ENCODE results near the gene NRP1. TPM values are rescaled to one million over a fixed set of nuclear protein-coding genes. Genes with fewer than 3 reads are reported as not detected.
"Not testable (repeated sequence)": the region's sequence is repeated elsewhere in the genome, so short reads cannot be mapped to it uniquely, and the experiment has no call there.

NRP1 gene
- total RNA-seq = 14.5 and 16.1 TPM in 2 replicates
- long read RNA-seq, partial matches to known transcripts = 7 of 13 reads
- long read RNA-seq, other reads (novel, unspliced or antisense) = 2 of 13 reads

DNA sequence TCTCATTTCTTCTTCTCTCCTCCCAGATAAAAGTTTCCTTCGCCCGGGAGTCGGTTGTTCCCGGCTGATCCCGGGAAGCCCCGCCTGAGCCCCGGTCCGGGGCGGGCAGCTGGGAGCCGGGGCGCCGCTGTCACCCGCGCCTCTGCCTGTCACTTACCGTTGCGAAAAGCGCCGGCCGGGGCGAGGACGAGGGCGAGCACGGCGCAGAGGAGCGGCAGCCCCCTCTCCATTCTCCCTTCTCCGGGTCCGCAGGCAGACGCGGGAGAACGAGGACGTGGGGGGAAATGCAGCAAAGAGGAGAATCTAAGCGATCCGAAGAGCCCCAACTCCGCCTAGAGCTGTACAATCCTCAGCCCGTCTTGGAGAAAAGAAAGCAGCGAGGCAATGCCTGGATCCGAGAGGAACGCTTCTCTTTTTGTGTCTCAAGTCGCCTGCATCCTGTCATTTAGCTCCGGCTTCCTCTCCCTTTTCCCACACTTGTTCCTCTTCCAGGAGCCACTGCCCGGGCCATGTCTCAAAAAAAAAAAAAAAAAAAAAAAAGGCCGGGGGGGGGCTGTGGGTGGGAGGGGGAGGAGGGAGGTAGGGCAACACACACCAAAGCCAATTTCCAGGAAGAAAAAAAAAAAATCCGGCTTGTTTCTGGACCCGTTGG, at the start of gene NRP1:
Gene NRP1, minus strand, starts transcription at position 515 of the 652 bp plus-strand sequence. Its CDS starts 285 bp downstream, at position 230.
- peaks cover 3% of the 10 kb centered on the region for H3K36me3 Mint-ChIP-seq (ENCODE audit: low read depth)
- no peaks in the 10 kb centered on the region for H3K9me3 Mint-ChIP-seq
- H3K4me3 Mint-ChIP-seq = peak within 1 kb of the TSS; percentile 90
- peaks cover 46% of the 10 kb centered on the region for H3K4me1 Mint-ChIP-seq
- peaks cover 28% of the 10 kb centered on the region for H3K27me3 Mint-ChIP-seq (ENCODE audit: low read depth)
- TF ChIP-seq, protein P1, sequence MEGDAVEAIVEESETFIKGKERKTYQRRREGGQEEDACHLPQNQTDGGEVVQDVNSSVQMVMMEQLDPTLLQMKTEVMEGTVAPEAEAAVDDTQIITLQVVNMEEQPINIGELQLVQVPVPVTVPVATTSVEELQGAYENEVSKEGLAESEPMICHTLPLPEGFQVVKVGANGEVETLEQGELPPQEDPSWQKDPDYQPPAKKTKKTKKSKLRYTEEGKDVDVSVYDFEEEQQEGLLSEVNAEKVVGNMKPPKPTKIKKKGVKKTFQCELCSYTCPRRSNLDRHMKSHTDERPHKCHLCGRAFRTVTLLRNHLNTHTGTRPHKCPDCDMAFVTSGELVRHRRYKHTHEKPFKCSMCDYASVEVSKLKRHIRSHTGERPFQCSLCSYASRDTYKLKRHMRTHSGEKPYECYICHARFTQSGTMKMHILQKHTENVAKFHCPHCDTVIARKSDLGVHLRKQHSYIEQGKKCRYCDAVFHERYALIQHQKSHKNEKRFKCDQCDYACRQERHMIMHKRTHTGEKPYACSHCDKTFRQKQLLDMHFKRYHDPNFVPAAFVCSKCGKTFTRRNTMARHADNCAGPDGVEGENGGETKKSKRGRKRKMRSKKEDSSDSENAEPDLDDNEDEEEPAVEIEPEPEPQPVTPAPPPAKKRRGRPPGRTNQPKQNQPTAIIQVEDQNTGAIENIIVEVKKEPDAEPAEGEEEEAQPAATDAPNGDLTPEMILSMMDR (conservative IDR thresholded peaks at IDR 0.05) = no peak
- H3K27ac Mint-ChIP-seq (ENCODE audit: unreplicated experiment) = peak within 1 kb of the TSS; percentile 54
- peak; percentile 36 for DNase-seq (ENCODE audit: low read depth, low spot score)

DNA sequence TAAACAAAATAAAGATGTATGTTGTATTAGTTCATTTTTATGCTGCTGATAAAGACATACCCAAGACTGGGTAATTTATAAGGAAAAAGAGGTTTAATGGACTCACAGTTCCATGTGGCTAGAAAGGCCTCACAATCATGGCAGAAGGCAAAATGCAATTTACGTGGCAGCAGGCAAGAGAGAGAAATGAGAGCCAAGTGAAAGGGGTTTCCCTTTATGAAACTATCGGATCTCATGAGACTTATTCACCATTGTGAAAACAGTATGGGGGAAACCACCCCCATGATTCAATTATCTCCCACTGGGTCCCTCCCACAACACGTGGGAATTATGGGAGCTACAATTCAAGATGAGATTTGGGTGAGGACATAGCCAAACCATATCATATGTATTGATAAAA, 49.7 kb upstream of the NRP1 start:
- H3K36me3 Mint-ChIP-seq (ENCODE audit: low read depth); H3K27me3 Mint-ChIP-seq (ENCODE audit: low read depth); H3K9me3 Mint-ChIP-seq; DNase-seq (ENCODE audit: low read depth, low spot score); H3K4me3 Mint-ChIP-seq; H3K27ac Mint-ChIP-seq (ENCODE audit: unreplicated experiment): not testable (repeated sequence)
- peaks cover 36% of the 10 kb centered on the region for H3K4me1 Mint-ChIP-seq

DNA sequence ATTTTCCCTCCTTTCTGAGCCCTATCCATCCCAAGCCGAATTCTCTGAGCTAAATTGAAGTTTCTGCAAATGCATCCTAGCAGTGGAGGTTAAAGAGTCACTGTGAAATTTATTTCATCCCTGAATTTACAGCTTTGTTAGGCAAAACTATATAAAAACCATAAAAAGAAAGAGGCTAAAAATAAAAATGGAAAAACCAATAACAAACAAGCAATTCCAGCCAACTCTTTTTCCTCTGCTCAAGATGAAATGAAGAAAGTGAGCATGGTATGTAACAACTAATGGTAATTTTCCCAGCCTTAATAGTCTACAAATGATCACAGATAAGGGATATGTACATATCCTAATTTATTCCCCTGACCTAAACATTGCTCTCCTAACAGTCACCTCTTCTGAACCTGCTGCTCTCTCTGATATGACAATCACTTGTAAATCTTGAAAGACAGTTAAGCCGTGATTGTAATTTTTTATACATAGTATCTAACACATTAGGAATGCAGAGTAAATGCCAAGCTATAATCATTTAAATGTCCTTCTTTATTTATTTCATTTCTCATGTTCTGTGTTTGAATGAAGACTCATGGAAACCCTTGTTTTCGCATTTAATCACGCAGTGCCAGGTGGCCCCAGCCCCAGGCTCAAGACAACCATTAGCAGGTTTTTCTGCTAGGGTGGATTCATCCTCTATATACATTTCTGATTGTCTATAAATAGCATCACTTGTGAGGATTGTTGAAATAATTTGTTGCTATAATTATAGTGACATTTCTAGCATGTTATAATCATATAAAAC, 48.6 kb upstream of the NRP1 start:
- no peaks in the 10 kb centered on the region for H3K9me3 Mint-ChIP-seq
- H3K27ac Mint-ChIP-seq (ENCODE audit: unreplicated experiment) = no peak overlapping the region
- DNase-seq (ENCODE audit: low read depth, low spot score) = no peak
- H3K4me1 Mint-ChIP-seq = peaks cover 40% of the 10 kb centered on the region
- H3K36me3 Mint-ChIP-seq (ENCODE audit: low read depth) = no peaks in the 10 kb centered on the region
- no peaks in the 10 kb centered on the region for H3K27me3 Mint-ChIP-seq (ENCODE audit: low read depth)
- TF ChIP-seq, protein P1 (conservative IDR thresholded peaks at IDR 0.05) = no peak
- no peak overlapping the region for H3K4me3 Mint-ChIP-seq

DNA sequence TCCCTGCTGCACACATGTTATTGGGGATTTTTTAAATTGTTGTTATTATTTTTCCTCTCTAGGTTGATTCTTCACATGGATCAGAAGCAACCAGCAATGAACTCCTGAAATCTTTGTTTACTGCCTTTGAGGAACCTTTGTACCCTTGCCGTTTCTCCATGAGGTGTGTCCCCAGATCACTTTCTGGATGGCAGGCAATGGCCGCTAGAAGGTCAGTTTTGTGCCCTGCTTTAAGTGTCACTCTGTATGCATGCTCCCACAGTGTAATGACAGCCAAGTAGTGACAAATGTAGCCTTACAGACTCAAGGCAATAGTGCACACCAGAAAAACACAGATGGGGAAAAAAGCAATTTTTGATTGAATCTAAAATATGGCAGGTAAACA, 47.7 kb upstream of the NRP1 start:
- no peak for DNase-seq (ENCODE audit: low read depth, low spot score)
- Mint-ChIP-seq H3K4me3 (no peak overlapping the region), H3K4me1 (peaks cover 40% of the 10 kb centered on the region), H3K27me3 (ENCODE audit: low read depth) (no peaks in the 10 kb centered on the region), H3K27ac (ENCODE audit: unreplicated experiment) (no peak overlapping the region), H3K9me3 (no peaks in the 10 kb centered on the region), H3K36me3 (ENCODE audit: low read depth) (no peaks in the 10 kb centered on the region)
- TF ChIP-seq, protein P1 (conservative IDR thresholded peaks at IDR 0.05) = no peak

DNA sequence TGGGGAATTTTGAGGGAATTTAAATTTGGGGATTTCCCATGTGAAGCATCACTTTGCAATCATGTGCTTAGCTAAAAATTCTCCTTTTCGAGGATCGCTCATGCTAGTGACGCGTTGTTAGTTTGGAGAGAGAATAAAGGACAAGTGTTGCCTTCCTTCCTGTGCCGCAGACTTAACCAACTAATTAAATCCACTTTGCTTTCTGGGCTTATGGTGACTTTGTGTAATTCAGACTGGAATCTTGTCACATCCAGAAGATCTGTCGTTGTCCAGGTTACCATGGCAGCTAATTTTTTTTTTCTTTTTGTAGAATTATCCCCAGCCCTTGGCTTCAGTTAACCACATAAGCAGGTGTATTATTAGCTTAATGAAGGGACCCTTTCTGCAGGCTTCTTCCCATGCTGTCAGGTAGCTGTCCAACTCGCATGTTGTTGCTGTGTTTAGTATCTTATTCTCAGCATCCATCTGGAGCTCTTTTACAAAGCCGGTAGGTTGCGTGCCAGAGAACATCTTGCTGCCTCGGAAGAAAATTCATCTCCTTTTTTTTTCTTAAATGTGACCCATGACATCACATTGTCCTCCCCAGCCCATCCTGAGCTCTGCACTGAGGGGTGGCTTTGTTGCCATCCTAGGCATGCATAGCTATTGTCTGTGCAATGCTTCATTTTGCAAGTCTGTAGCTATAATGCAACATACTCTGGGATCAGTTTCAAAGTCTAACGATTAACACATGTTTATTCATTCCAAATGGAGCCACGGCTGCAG, 47.2 kb upstream of the NRP1 start:
- Mint-ChIP-seq H3K4me3 (peak overlapping the region; percentile 16), H3K36me3 (ENCODE audit: low read depth) (no peaks in the 10 kb centered on the region)

More for the DNA sequence above, 47.2 kb upstream of the NRP1 start:
- no peaks in the 10 kb centered on the region for H3K27me3 Mint-ChIP-seq (ENCODE audit: low read depth)
- DNase-seq (ENCODE audit: low read depth, low spot score) = no peak
- H3K9me3 Mint-ChIP-seq = no peaks in the 10 kb centered on the region
- TF ChIP-seq, protein P1 (conservative IDR thresholded peaks at IDR 0.05) = no peak
- no peak overlapping the region for H3K27ac Mint-ChIP-seq (ENCODE audit: unreplicated experiment)
- H3K4me1 Mint-ChIP-seq = peaks cover 40% of the 10 kb centered on the region

Data from neural crest cell (in vitro differentiated cells).